Activated CD4-positive, alpha-beta T cell treated with anti-CD3 and anti-CD28 coated beads for 24 hours (primary cell): ENCODE results near the gene ZNF329.

Experiments used
- DNase-seq, 2 donors: peaks; one replicate each; pipeline ENCODE4 v3.0.0-alpha.2; 2020; ENCODE audit warnings: low read depth in 2 of 2

The ZNF329 gene

GRCh38 chr19:58118979-58119733 lies 31.4 kb downstream of the ZNF329 start:
- no peak for DNase-seq

GRCh38 chr19:58117841-58118575 lies 32.6 kb downstream of the ZNF329 start:
- DNase-seq: no peak

- no peak for DNase-seq
These were observed 42.1 kb downstream of the ZNF329 start for GRCh38 chr19:58108546-58108817.

GRCh38 chr19:58107778-58108545 lies 42.6 kb downstream of the ZNF329 start:
- DNase-seq: no peak

- no peak for DNase-seq
These were observed 51.9 kb downstream of the ZNF329 start for GRCh38 chr19:58098682-58098998.

DNA sequence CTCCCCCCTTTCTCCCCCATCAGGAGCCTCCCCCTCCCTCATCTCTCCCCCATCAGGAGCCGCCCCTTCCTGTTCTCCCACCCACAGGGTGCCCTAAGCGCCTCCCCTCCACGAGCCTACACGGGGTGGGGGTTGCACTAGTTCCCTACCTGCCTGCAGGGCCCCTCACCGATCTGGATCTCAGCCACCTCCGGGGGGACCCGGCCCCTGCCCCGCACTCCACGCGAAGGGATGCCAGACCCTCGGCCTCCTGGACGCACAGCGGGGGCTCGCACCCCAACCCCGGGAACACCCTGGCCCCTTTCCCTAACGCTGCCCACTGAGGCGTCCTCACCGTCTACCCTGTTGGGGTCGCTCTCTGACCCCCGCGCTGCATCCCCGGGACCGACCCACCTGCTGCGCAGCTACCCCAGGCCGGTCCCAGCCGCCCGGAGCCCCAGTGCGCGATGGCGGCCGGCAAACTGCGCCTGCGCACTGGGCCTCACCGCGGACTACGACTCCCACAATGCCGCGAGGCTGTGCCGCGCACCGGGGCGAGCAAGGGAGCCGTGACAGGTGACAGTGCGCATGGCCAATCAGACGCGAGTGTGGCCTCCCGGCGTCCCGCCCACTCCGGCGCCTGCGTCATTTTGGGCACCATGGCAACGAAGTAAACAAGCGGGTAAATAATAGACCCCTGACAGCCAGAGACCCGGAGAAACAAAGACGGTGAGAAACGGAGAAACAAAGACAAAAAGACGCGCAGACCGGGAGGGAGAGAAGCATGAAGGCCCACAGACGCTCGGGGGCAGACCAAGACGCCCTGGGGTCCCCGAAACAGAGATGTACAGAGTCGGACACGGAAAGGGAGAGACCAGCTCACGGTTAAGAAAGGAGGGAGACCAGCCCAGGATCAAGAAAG lies 52.6 kb downstream of the ZNF329 start, which contains the start of gene ZSCAN18:
Gene ZSCAN18, minus strand, starts transcription at position 451 of the 901 bp plus-strand sequence. CDS start 7,964 bp downstream, outside the sequence.
- DNase-seq: peak; percentile 84 to 88

DNA sequence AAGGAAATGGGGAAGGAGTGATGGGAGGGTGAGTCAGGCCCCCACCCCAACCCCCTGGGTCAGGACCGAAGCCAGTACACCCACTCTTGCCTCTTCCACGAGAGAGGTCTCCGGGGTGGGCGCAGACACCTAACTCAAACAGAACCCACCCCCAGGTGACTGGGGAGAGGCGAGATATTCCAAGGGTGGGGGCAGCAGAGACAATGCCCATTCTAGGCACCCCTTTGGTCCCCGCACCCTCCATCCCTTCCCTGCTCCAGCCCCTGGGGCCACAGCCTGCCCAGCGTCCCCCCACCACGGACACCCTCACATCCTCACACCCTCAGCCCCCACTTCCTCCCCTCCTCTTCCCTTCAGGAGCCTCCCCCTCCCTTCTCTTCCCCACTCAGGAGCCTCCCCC lies 53.2 kb downstream of the ZNF329 start:
- no peak for DNase-seq

DNA sequence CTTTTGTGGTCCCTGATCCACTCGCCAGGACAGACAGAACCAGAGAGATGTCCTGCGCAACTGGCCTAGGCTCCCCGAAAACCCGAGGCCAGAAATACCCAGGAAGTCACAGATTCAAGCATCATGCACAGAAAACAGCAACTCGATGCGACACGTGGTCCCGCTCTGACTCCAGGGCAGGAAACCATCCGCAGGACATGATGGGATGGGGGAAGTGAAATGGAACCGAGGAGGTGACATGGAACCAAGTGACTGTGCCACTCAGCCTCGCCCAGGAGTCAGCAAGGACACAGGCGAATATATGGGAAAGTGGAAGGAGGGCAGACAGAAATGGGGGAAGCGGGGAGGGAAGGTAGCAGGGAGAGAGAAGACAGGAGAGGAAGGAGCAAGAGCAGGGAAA lies 53.7 kb downstream of the ZNF329 start:
- no peak for DNase-seq

DNA sequence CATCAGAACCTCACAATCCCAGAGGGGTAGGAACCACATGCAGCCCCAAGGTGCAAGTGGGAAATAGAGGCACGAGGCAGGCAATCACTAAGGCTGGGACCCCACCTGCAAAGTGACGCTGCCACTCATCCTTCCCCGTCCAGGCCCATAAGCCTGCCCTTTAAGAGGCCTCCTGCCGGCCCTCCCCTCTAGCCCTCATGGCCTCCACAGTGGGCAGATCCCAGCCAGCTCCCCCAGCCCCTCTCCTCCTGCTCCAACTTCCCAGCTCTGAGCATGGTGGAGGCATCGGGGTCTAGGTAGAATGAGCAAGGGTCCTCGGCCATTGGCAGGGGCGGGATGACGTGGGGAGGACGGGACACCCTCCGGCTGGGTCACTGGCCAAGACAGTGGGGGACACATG lies 55.3 kb downstream of the ZNF329 start:
- no peak for DNase-seq

DNA sequence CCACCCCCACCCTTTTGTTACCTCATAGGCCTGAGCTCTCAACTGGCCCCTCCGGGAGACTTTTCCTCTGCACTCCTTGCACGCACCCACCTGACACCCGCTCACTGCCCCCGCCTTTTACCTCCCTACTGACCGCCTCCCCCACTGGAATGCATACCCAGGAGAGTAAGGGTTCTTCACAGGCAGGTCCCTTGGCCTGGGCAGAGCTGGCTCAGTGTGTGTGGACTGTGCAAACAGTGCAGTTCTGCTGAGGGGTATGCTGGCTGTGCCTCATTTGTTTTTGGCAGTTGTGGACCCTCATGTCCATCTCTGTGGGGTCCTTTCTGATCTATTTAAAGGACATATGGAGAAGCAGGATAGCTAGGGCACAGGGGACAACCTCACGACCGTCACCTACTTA lies 57.5 kb downstream of the ZNF329 start:
- DNase-seq: no peak

DNA sequence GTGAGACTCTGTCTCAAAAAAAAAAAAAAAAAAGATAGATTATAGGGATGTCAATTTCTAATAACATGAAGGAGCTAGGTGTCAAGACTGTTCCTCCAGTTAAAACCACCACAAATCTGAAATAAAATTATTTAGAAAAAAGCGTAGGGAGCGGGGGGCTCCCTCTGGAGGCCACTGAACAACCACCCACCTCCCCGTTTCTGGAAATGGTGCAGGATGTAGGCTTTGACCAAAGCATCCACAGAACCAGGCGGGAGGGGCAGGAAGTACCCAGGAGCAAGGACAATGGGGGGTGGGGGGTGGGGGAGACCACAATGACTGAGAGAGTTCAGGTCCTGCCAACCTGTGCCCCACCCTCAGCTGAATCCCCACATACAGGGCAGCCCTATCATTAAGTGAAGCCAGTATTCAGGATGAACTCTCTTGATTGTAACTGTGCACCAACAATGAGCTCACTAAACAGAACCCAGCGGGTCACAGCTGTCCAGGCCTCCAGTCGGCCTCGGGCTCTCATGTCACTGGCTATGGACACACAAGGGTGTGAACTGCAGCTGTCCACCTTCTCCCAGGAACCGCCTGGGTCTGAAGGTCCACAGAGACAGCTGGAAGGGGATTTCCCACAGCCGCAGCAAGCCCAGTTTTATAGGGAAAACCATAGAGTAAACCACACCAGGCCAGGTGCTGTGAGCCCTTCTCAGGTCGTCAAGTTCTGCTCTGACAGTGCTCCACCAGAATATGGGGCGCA lies 59.2 kb downstream of the ZNF329 start:
- no peak for DNase-seq

GRCh38 chr19:58089846-58090245 lies 60.7 kb downstream of the ZNF329 start:
- no peak for DNase-seq

GRCh38 chr19:58088521-58089052 lies 62.0 kb downstream of the ZNF329 start:
- DNase-seq: no peak

- no peak for DNase-seq
These were observed 63.5 kb downstream of the ZNF329 start for GRCh38 chr19:58086825-58087710.

DNA sequence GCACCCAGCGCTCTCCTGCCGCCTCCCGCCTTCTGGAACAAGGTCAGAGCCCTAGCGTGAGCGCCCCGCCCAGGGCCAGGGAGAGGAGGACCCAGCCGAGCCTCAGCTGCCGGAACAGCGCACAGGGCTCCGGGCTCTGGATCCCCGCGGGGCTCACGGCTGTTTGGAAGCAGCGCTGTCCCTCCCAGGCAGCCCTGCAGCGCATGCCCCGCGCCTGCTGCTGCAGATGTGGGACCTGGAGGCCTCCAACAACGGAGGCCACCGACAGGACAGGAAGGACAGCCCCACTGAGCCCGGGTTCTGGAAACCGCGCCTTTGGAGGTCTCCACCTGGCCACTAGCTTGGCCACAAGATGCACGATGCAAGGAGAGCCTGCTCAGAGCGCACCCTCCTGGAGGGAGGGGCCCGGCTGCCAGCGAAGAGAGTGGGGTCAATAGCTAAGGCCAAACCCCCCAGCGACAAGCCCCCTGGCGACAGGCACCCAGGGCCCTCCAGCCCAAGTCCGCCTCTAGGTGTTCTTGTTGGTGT lies 65.2 kb downstream of the ZNF329 start:
- no peak for DNase-seq

- no peak for DNase-seq
These were observed 65.8 kb downstream of the ZNF329 start for GRCh38 chr19:58084596-58085347.

DNA sequence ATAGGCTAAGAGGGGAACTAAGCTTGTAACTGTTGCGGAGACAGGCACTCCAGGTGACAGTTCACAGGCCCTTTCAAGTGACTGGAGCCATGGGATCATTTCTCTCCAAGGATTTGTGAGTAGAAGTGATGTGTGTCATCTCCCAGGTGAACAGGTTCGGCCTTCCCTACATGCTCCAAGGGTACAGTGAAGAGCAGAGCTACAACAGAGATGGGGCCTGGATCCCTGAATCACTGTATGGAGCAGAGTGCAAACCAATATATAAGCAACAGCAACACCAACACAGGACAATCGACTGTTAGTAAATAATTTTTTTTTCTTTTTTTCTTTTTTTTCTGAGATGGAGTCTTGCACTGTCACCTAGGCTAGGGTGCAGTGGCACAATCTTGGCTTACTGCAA lies 67.6 kb downstream of the ZNF329 start:
- no peak for DNase-seq

DNA sequence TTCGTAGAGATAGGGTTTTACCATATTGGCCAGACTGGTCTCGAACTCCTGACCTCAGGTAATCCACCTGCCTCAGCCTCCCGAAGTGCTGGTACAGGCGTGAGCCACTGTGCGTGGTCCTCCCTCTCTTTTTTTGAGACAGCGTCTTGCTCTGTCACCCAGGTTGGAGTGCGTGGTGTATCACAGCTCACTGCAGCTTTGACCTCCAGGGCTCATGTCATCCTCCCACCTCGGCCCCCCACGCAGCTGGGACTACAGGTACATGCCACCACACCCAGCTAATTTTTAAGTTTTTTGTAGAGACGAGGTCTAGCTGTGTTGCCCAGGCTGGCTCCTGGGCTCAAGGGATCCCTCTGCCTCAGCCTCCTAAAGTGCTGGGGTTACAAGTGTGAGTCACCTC lies 70.8 kb downstream of the ZNF329 start:
- no peak for DNase-seq
